ENCODE data around the gene ANKRD33B.

The ANKRD33B gene

DNA sequence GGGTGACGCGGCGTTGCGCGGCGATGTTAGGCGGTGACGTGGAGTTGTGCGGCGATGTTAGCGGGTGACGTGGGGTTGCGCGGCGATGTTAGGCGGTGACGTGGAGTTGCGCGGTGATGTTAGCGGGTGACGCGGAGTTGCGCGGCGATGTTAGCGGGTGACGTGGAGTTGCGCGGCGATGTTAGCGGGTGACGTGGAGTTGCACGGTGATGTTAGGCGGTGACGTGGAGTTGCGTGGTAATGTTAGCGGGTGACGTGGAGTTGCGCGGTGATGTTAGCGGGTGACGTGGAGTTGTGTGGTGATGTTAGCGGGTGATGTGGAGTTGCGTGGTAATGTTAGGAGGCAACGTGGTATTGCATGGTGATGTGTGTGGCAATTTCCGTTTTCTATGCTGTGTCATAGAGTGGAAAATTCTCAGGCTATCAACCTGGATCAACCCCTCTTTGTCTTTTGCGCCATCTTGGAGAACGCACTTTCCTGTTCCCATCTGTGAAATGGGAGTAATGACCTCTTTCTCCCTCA is 76.0 kb downstream of the ANKRD33B start:
- DNase-seq (ENCODE audit: low spot score) = no peak
- TF ChIP-seq, protein P1, sequence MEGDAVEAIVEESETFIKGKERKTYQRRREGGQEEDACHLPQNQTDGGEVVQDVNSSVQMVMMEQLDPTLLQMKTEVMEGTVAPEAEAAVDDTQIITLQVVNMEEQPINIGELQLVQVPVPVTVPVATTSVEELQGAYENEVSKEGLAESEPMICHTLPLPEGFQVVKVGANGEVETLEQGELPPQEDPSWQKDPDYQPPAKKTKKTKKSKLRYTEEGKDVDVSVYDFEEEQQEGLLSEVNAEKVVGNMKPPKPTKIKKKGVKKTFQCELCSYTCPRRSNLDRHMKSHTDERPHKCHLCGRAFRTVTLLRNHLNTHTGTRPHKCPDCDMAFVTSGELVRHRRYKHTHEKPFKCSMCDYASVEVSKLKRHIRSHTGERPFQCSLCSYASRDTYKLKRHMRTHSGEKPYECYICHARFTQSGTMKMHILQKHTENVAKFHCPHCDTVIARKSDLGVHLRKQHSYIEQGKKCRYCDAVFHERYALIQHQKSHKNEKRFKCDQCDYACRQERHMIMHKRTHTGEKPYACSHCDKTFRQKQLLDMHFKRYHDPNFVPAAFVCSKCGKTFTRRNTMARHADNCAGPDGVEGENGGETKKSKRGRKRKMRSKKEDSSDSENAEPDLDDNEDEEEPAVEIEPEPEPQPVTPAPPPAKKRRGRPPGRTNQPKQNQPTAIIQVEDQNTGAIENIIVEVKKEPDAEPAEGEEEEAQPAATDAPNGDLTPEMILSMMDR (IDR thresholded peaks at IDR 0.05; ENCODE audit: borderline replicate concordance, control extremely low read depth, extremely low read depth, insufficient read depth, missing control alignments) = no peak
- in situ Hi-C loops (cut with MboI; ENCODE audit: low sequenced_read_pairs, unreplicated experiment) = no loop called here

DNA sequence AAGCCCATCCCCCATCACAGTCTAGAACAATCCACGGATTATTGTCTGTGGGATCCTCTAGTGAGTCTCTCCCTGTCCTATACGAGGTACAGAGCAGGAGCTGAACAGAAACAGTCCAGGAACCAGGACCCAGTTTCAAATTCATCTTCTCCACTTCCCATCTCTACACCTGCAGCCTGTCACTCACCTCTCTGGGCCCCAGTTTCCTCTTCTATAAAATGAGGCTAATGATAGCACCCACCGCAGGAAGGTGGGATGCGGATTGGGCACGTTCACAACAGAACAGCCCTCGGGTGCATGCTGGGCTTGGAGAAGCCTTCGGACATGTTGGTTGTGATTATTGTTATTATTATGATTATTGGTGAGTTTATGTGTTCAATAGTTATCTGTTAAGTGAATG is 78.5 kb downstream of the ANKRD33B start:
- TF ChIP-seq, protein P1 (IDR thresholded peaks at IDR 0.05; ENCODE audit: borderline replicate concordance, control extremely low read depth, extremely low read depth, insufficient read depth, missing control alignments) = no peak
- in situ Hi-C loops (cut with MboI; ENCODE audit: low sequenced_read_pairs, unreplicated experiment) = no loop called here
- no peak for DNase-seq (ENCODE audit: low spot score)

DNA sequence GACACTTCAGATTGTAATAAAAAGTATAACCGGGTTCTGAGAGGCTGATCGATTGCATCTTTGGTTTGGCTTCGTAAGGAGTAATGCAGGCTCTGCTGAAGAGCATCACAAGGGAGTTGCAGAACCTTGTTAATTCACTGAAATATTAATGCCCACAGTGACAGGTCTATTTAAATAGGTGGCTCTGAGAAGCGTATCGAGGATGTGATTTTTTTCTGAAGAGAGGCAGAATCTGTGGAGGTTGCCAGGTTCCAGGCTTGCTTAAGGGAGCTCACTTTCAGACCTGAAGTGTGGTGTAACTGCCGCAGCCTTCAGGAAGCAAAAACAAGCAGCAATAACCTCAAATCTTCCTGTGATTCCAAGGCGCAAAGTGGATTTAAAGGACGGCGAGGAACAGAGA is 80.3 kb downstream of the ANKRD33B start:
- TF ChIP-seq, protein P1 (IDR thresholded peaks at IDR 0.05; ENCODE audit: borderline replicate concordance, control extremely low read depth, extremely low read depth, insufficient read depth, missing control alignments) = no peak
- no peak for DNase-seq (ENCODE audit: low spot score)
- in situ Hi-C loops (cut with MboI; ENCODE audit: low sequenced_read_pairs, unreplicated experiment) = no loop called here

DNA sequence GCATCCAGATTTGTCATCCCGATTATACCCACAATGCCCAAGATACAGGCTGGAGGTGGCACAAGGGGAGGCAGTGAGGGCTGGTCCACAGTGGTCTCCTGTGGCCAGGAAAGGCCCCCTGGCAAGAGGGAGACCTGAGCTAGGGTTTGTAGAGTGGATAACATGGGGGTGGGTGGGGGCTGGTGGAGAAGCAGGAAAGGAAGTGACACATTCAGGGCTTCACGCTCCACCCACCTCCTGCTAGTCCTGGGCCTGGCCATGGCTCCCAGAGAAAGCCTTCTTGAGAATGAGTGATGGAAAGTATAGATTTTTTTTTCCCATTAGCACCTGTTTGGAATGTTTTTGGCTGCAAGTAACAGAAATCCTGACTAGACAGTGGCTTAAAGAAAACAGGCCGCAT is 81.3 kb downstream of the ANKRD33B start:
- no peak for DNase-seq (ENCODE audit: low spot score)
- TF ChIP-seq, protein P1 (IDR thresholded peaks at IDR 0.05; ENCODE audit: borderline replicate concordance, control extremely low read depth, extremely low read depth, insufficient read depth, missing control alignments) = no peak
- in situ Hi-C loops (cut with MboI; ENCODE audit: low sequenced_read_pairs, unreplicated experiment) = no loop called here

DNA sequence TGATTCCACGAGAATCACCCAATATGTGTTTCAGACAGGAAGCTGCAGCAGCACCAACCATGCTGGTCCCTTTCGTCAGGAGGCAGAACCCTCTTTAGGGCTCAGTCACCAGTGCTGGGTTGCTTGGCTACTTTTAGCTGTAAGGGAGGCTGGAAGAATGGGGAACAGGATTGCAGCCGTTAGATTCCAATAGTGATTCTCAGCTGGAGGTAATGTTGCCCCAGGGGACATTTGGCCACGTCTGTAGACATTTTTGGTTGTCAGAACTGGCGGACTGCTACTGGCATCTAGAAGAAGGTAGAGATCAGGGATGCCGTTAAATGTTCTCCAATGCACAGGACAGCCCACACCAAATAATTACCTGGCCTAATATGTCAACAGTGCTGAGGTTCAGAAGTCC is 81.8 kb downstream of the ANKRD33B start:
- DNase-seq (ENCODE audit: low spot score) = no peak
- in situ Hi-C loops (cut with MboI; ENCODE audit: low sequenced_read_pairs, unreplicated experiment) = no loop called here
- TF ChIP-seq, protein P1 (IDR thresholded peaks at IDR 0.05; ENCODE audit: borderline replicate concordance, control extremely low read depth, extremely low read depth, insufficient read depth, missing control alignments) = no peak

DNA sequence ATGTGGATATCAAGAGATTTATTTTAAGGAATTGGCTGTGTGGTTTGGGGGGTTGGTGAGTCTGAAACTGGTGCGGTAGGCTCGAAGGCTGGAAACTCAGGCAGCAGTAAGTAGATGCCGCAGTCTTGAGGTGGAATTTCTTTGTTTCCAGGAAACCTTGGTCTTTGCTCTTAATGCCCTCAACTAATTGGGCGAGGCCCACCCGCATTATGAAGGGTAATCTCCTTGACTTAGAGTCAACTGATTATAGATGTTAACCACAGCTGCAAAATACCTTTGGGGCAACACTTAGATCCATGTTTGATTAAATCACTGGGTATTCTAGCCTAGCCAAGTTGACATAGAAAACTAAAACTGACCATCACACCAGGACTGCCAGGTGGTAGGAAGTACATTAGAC is 83.8 kb downstream of the ANKRD33B start:
- in situ Hi-C loops (cut with MboI; ENCODE audit: low sequenced_read_pairs, unreplicated experiment) = no loop called here
- TF ChIP-seq, protein P1 (IDR thresholded peaks at IDR 0.05; ENCODE audit: borderline replicate concordance, control extremely low read depth, extremely low read depth, insufficient read depth, missing control alignments) = no peak
- DNase-seq (ENCODE audit: low spot score) = no peak
